Ureter (tissue), 1 donor: ENCODE data around the gene ATP1B3. TPM values are rescaled to one million over a fixed set of nuclear protein-coding genes. Genes with fewer than 3 reads are reported as not detected.
"Not testable (repeated sequence)": the region's sequence is repeated elsewhere in the genome, so short reads cannot be mapped to it uniquely, and the experiment has no call there.

ENCODE experiments used
- DNase-seq: peaks from one replicate; pipeline ENCODE4 v3.0.0-alpha.2; 2020; ENCODE audit warnings: low spot score
- total RNA-seq: library from RNA; stranded (reverse); gene quantifications from one replicate; pipeline ENCODE4 v1.2.4, GENCODE V29; 2023
- donor health status: DM: yes; HTN: yes; CAD: no.

Gene ATP1B3
- total RNA-seq, 1 donor from 2014 or later, result 113 TPM

DNA sequence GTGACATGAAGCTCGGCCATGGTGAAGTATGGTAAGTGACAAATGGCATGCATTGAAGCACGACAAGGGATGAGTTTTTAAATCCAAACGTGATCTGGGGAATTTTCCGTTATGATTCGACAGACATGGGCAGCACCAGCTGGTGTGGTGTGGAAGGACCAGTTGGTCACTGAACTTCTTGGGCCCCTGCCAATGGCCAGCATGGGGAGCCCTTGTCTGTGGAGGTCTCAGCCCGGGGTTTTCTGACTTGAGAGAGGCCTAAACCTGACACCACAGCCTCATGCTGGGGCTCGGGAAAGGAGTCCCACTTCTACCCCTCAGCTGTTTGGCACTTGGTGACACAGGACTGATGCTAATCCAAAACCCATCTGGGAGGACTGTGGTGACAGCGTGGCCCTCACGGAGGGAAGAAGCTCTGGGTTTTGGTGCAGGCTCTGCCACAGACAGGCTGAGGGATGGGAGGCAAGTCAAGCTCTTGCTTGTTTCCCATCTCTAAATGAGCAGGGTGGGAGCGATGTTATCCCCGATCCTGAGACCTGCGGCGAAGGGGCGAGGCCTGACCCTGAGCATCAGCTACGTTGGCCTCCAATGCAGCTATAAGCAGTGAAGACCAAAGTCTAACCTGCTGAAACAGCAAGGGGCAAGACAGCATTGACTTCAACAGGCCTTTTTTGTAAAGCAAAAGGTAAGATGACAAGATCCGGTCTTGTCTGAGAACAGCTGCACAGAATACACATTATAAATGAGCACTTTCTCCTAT is 69.5 kb downstream of the ATP1B3 start:
- DNase-seq, result peak; percentile 28

DNA sequence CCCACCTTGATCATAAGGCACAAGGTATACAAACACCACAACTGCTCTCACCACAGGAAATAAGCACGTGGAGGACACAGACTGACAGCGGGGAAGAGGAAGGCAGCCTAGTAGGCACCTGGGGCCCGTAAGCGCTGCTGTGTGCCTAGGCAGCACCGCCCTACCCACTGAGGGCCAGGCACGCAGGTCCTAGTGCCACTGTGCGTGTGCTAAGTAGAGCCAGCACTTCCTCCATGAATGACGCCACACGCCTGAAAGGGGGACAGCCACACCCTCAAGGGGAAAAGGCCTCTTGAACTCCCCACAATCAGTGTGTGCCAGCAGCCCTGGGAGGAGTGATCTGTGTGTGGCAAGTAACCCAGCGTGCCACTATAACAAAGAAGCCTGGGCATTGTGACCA is 73.0 kb downstream of the ATP1B3 start:
- DNase-seq, result peak; percentile 24

DNA sequence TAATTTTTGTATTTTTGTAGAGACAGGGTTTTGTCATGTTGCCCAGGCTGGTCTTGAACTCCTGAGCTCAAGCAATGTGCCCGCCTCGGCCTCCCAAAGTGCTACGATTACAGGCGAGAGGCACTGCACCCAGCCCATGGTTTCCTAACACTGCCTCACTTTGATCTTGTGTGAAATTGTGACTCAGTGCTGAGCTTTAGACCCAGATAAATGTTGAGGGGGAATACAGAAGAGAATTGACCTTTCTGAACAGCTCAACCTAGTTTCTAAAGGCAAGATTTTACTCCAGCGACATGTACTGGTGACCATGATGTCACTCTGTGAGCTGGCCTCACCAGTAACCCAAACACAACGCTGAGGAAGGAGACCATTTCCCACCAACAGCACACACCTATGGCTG is 73.5 kb downstream of the ATP1B3 start:
- DNase-seq, result peak; percentile 28

DNA sequence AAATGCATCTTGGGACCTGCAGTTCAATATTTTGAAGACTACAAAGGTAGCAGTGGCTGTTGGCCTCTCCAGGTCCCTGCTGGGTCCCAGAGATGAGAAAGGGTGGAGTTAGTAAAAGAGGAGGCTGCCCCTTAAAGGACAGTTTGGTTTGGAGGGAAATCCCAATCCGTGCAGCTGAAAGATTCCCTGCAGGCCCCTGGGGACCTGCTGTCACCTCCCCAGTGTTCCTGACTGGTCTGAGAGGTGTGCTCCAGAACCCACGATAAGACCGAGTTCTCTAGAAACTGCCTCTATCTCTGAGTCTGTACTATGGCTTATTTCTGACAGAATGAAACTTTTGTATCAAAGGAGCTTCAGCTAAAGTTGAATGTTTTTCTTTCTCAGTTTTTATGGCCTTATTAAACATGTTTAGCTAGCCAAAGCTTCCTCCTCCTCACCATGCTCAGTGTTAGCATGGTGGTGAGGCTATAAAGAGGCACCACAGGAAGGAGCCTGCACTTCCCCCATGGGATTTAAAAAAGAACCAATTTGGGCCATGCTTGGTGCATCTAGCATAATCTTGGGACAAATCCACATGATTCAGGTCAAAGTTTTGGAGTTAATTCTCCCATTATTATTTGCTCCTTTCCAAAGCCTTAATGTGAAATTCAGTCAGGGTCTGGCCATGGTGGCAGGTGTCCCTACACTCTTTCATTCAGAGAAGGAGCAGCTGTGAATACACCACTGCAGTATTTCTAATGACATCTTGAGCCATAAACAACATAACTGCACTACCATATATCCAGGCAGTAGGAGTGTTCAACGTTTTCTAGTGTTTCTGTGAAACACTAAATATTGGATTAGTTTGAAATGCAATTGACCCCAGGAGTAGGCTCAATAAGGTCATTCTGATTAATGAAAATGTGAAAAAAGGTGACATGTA is 74.4 kb downstream of the ATP1B3 start:
- peak; percentile 6 for DNase-seq

DNA sequence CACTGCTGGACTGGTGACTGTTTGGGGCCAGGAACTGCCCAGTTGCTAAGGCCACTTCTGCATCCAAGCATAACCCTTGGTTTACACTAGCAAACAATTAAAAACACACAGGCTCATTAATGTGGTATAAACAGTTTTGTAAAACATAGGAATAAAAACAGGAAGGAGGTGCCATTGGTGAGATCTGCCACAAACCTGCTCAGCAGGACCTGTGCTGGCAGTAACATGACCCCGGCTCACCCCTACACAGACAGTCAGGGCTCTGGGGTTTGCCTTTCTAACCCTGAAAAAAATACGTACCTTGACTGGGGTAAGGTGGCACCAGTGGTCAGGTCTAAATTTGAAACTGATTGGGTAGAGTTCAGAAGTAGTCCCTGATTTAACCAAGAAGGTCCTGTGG is 76.2 kb downstream of the ATP1B3 start:
- peak; percentile 46 for DNase-seq

DNA sequence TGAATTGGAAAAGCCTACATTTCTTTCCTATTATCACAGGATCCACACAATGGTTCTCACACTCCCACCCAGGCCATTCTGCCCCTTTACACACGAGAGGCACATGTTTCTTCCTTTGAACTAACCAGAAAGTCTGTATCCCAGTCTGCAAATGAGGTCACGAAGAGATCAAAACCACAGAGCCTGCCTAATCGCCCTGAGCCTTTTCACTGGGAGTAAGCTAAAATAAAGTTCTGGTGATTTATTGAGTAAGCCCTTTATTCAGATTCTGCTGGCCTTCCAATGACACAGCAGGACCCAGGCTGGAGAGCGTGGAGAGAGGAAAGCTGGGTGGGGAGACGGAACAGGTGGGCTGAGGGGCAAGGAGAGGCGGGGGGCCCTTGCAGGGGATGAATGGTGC is 78.7 kb downstream of the ATP1B3 start:
- no peak for DNase-seq

DNA sequence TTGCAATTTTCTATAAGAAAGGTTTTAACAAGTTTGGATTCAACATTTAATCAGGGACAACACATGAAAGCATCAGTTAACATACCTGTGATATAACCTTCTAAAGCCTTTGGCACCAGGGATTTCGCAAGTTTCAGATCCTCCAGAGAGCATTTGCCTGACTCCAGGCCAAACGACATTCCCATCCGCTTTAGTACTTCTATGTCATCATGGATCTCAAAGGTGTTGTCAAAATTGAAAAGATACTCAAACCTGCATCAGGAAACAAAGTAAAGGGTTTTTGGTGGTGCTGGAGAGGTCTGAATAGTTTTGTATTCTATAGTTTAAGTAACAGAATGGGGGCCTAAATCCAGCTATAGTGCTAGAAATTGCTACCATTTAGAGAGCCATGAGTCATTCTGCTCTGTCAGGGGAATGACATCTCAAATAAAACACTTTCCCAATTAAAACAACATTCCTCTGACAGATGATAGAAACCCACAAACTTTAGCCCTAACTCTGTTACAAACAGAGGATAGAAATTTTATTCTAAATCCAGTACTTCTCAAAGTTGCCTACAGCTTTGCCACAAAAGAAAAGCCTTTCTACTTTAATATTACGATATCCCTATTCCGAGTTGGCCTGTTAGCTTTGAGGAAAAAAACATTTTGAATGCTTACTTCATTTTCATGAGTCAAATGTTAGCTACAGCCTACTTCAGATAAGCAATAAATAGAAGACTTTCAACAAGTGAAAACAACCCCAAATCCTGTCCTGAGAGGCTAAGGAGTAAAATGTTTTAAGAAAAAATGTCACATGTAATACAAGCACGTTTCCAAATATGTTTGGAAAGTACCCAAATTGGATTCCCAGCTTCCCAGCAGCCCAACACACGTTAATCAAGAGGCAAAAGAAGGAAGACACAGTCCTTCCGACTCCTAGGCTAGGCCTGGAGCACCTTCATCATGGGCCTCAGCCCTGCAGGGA is 83.4 kb downstream of the ATP1B3 start:
- DNase-seq, result no peak

DNA sequence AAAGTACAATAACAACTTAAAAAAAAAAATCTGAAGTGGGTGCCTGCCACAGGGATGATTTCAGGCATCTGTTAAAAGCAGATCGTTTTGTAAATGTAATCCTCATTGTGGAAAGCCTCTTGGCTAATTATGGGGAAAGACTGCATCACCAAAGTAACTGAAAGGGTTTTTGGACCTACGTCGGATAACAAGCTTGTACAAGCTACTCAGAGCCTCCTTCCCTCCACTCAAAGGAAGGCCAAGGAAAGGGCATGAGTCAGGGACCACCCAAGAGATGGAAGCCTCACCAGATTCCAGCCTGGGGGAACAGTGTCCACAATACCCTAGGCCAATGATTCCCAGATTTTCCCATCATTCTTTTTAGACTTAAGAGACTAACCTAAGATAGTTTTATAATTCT is 84.3 kb downstream of the ATP1B3 start:
- DNase-seq, result no peak

DNA sequence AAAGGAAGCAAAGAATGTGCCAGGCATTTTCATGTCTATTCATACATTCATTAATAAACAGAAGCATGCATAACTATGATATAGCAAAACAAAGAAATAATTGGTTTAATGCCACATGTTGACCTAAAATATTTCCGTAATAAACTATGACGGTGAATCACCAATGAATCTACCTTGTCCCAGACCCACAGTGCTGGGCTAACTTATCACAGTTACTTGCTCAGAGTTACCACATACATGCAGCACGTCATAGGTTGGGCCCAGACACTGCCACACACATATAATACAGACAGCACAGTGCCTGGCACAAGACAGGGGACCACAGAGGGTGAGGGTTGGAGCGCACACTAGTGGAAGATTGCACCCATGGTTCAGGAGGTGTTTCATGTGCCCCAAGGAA is 86.9 kb downstream of the ATP1B3 start:
- DNase-seq, result no peak

DNA sequence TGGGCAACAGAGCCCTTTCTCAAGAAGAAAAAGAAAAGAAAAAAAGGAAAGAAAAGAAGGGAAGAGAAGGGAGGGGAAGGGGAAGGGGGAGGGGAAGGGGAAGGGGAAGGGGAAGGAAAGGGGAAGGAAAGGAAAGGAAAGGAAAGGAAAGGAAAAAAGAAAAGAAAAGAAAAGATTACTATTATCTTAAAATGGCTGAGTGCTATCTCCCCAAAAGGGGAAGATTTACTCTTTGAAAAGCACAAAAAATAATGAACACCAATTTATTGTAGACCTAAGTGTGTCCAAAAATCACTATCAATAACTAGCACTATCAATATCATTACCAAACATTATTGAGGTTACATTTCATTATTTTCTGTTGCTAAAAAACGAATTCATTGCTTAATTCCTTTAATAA is 89.0 kb downstream of the ATP1B3 start:
- DNase-seq, result no peak

DNA sequence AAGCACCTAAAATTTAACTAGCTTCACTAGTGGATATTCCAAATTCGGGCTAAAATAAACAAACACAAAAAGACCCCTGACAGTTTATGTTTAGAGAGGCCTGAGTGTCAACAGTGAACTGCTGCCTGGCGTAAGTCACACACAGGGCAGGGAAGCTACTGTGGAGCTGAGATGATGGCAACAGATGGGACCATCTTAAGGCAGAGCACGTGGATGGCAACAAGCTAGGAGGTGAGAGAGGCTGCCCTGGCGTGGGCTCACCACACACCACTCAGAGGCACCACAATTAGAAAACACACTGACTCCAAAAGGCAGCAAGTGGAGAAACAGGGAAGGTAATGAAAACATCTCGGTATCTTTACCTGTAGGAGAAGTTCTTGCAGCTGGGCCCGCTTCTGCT is 93.3 kb downstream of the ATP1B3 start:
- no peak for DNase-seq

DNA sequence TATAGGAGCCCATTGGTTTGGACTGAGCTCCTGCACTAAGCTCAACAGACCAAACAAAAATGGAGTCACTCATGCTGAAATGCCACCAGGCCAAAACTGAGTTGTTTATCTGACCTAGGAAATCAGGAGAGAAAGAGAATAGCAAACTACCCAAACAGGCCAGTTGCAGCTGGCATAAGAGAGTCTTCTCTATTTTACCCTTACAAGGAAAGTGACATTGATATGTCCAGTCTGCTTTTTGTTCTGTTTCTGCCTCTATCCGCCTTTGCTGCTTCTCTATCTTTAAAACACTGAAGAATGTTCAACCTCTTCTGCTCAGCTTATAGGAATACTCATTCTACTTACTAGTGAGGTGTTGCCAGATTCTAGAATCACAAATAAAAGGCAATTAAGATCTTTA is 95.1 kb downstream of the ATP1B3 start:
- DNase-seq, result no peak

DNA sequence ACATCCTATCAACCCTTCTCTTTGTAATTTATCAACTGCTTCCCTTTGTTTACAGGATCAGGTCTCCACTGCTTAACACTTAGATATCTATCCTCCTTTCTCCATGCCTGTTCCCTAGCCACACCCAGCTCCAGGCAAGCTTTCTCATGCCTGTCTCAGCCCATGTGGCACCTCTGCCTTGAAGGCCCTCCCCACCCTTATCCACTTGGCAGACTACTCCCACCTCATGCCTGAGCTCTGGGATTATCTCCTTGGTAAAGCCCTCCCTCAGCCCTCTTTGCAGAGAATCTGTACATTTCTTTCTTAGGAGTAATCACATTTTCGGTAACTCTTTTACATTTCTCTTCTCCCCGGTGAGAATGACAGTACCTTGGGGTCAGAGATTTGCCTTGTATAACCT is 96.0 kb downstream of the ATP1B3 start:
- DNase-seq, result no peak

DNA sequence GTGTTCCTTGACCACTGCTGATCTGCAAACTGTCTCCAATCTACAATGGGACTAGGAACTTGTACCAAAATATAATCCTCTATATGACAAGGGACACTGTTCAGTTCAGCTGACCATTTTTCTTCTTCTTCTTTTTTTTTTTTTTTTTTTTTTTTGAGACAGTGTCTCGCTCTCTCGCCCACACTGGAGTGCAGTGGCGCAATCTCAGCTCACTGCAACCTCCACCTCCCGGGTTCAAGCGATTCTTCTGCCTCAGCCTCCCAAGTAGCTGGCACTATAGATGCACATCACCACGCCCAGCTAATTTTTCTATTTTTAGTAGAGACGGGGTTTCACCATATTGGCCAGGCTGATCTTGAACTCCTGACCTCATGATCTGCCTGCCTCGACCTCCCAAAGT is 98.3 kb downstream of the ATP1B3 start:
- not testable (repeated sequence) for DNase-seq

Other genes starting within 250 kb of the ATP1B3 start
- 83.6 TPM for gene RNF7, start 138.3 kb upstream of the ATP1B3 start, total RNA-seq
- not detected for gene GRK7, start 113.2 kb upstream of the ATP1B3 start, total RNA-seq